Heart left ventricle (tissue), 16 donors: ENCODE results near the gene MYO5B. TPM values are rescaled to one million over a fixed set of nuclear protein-coding genes. Genes with fewer than 3 reads are reported as not detected.

Source experiments
- ATAC-seq, 4 donors: fragments of 200-7000 bp; cut with Tn5 transposase; one replicate each; pipeline ENCODE4 v1.9.1; 2020 to 2022; ENCODE audit warnings: moderate library complexity in 4 of 4, mild to moderate bottlenecking in 3 of 4, moderate number of reproducible peaks in 1 of 4
- DNase-seq, 5 donors: peaks; one replicate each; pipeline ENCODE4 v3.0.0-alpha.2; 2020
- H3K27ac ChIP-seq, 12 donors: fragments of 200-600 bp; sonication (generic) in 4 of 12; one replicate each; pipeline versions ENCODE4 v1.5.0 to v1.8.0; 2016 to 2022; ENCODE audit warnings: mild to moderate bottlenecking in 2 of 12
- H3K27me3 ChIP-seq, 9 donors: fragments of 200-600 bp; sonication (generic) in 2 of 9; one replicate each; pipeline versions ENCODE4 v1.5.1 to v1.8.0; 2016 to 2022; ENCODE audit warnings: mild to moderate bottlenecking in 3 of 9
- H3K36me3 ChIP-seq, 9 donors: fragments of 200-600 bp; sonication (generic) in 2 of 9; one replicate each; pipeline versions ENCODE4 v1.5.0 to v1.8.0; 2018 to 2022; ENCODE audit warnings: mild to moderate bottlenecking in 2 of 9
- H3K4me1 ChIP-seq, 12 donors: fragments of 200-600 bp; sonication (generic) in 4 of 12; one replicate each; pipeline versions ENCODE4 v1.5.0 to v1.8.0; 2016 to 2022; ENCODE audit warnings: mild to moderate bottlenecking in 3 of 12
- H3K4me3 ChIP-seq, 12 donors: fragments of 200-600 bp; sonication (generic) in 4 of 12; one replicate each; pipeline versions ENCODE4 v1.5.0 to v1.8.0; 2017 to 2022; ENCODE audit warnings: mild to moderate bottlenecking in 9 of 12, moderate library complexity in 4 of 12
- H3K9me3 ChIP-seq, 12 donors: fragments of 200-600 bp; sonication (generic) in 4 of 12; one replicate each; pipeline versions ENCODE4 v1.5.0 to v1.8.0; 2016 to 2022; ENCODE audit warnings: mild to moderate bottlenecking in 1 of 12
- CTCF ChIP-seq, 12 donors: fragments of 200-600 bp; sonication (generic) in 4 of 12; IDR thresholded peaks; one replicate each; pipeline versions ENCODE4 v1.5.0 to v1.8.0; 2018 to 2022; ENCODE audit warnings: antibody characterized with exemption in 12 of 12, mild to moderate bottlenecking in 5 of 12
- POLR2A ChIP-seq, 2 donors: fragments of 450-650 bp; IDR thresholded peaks; one replicate each; pipeline ENCODE4 v1.6.1; 2017; ENCODE audit warnings: antibody characterized with exemption in 2 of 2, mild to moderate bottlenecking in 2 of 2, moderate library complexity in 2 of 2
- WGBS, 4 donors: extraction: QIAGEN DNeasy Blood & Tissue Kit in 2 of 4; methylation state at CpG; one replicate each; pipeline versions ENCODE4 v1.1.5 to v1.1.7; 2013 to 2018; 5-methylcytosine and 5-hydroxymethylcytosine counted together
- intact Hi-C, 10 donors: fragments of 100-400 bp; cut with DNase I; formaldehyde crosslinking; loops; one replicate each; pipeline versions ENCODE4 v1.11.1 to v1.14.2; 2022
- polyA plus RNA-seq, 2 donors: library from polyadenylated mRNA; stranded (reverse); fragments of 200-250 nt; gene quantifications; one replicate each; pipeline ENCODE4 v1.2.3, GENCODE V29; 2013
- total RNA-seq, 9 donors: library from RNA; depleted of rRNA in 2 of 9; stranded (reverse); fragments of >200 nt in 2 of 9; fragmentation: NEBNext Ultra II Directional in 3 of 9; extraction: Animal tissue kit (Norgen Biotek cat#: 25700) in 3 of 9; gene quantifications; one replicate each; pipeline versions ENCODE4 v1.1.0 to v1.2.4, GENCODE V29; 2016 to 2023
- donor health status: ischemic (EF 13 %, LVEDD 7.1; RV severe dilation, severe dysfunction).
- donor health status: healthy with polysubstance abuse.
- donor health status: DM: no; HTN: yes; CAD: no.
- donor health status: DM: no; HTN: no; CAD: no.
- donor health status: ischemic (EF 25% LVEDD 6.9; RV normal size, moderate dysfunction).
- donor health status: ischemic (EF 25% LVEDD 5.7; RV mildly dilated, moderate dysfunction).
- donor health status: healthy.
- donor health status: DM: yes; HTN: yes; CAD: no.
- donor health status: ischemic (EF 35%, LVEDD 5.7; RV mildly dilated, moderate dysfunction).
- donor health status: nonischemic (EF 11% LVEDD 7.7; RV severe dilation, severe dysfunction).
- donor health status: DM: yes; HTN: yes; CAD: no.
- donor health status: PGD.
- donor health status: ischemic (EF 29% LVEDD 5.4; RV normal size, mild dysfunction).
- donor health status: nonischemic (EF 23%, LVEDD 6.1; RV moderate dilation, normal function).

MYO5B gene
- total and polyA plus RNA-seq, 11 donors, result 0.51 to 5.9 (median 1.4) TPM

GRCh38 chr18:49879271-49879580 is 315.7 kb downstream of the MYO5B start:
- ATAC-seq (no peak), DNase-seq (no peak)
- WGBS, 4 donors, result 45 to 55% (median 48%) methylated on average over 3 of the region's 3 CpGs
- intact Hi-C loops, result loop anchor here in 1 of 10 donors (10.0 kb wide), 1 partner anchor 456 kb away; no protein-coding TSS in a partner anchor
- Histone ChIP-seq H3K9me3 (no peaks in the 10 kb centered on the region), H3K4me1 (no peaks in the 10 kb centered on the region), H3K27me3 (peaks cover 0 to 8% (median 0%) of the 10 kb centered on the region in 9 donors), H3K36me3 (no peaks in the 10 kb centered on the region), H3K27ac (no peak overlapping the region), H3K4me3 (no peak overlapping the region)
- no peak for TF ChIP-seq CTCF (IDR thresholded peaks at IDR 0.05)
- no peak for TF ChIP-seq POLR2A (IDR thresholded peaks at IDR 0.05)

- Histone ChIP-seq H3K9me3 (no peaks in the 10 kb centered on the region), H3K36me3 (no peaks in the 10 kb centered on the region), H3K4me1 (no peaks in the 10 kb centered on the region), H3K4me3 (no peak overlapping the region), H3K27me3 (peaks cover 0 to 8% (median 0%) of the 10 kb centered on the region in 9 donors), H3K27ac (no peak overlapping the region)
- ATAC-seq (no peak), DNase-seq (no peak)
- intact Hi-C loops, result loop anchor here in 1 of 10 donors (10.0 kb wide), 1 partner anchor 456 kb away; no protein-coding TSS in a partner anchor
- TF ChIP-seq POLR2A (IDR thresholded peaks at IDR 0.05) (no peak), CTCF (IDR thresholded peaks at IDR 0.05) (no peak)
- WGBS, 4 donors, result 65 to 78% (median 69%) methylated on average over 10 of the region's 10 CpGs
These were observed 316.2 kb downstream of the MYO5B start for GRCh38 chr18:49878567-49879270.

- ATAC-seq, result no peak
- no peak overlapping the region for H3K4me3 ChIP-seq
These were observed 316.9 kb downstream of the MYO5B start for GRCh38 chr18:49878015-49878414.

More at GRCh38 chr18:49878015-49878414, 316.9 kb downstream of the MYO5B start:
- H3K4me1 ChIP-seq, result no peaks in the 10 kb centered on the region
- intact Hi-C loops, result loop anchor here in 1 of 10 donors (10.0 kb wide), 1 partner anchor 457 kb away; no protein-coding TSS in a partner anchor
- H3K36me3 ChIP-seq, result no peaks in the 10 kb centered on the region
- 86 to 97% (median 90%) methylated on average over 2 of the region's 2 CpGs for WGBS, 4 donors
- H3K27ac ChIP-seq, result no peak overlapping the region
- peaks cover 0 to 8% (median 0%) of the 10 kb centered on the region in 9 donors for H3K27me3 ChIP-seq
- no peaks in the 10 kb centered on the region for H3K9me3 ChIP-seq
- no peak for TF ChIP-seq CTCF (IDR thresholded peaks at IDR 0.05)
- TF ChIP-seq POLR2A (IDR thresholded peaks at IDR 0.05), result no peak
- no peak for DNase-seq
